Anterior cingulate cortex (tissue), 58 donors: ENCODE measurements around the gene KCNH5.
"Not testable (repeated sequence)": the region's sequence is repeated elsewhere in the genome, so short reads cannot be mapped to it uniquely, and the experiment has no call there.

Experiments used
- DNase-seq, 58 donors: peaks; one replicate each; lab custom pipeline; 2025; lab: John Stamatoyannopoulos, UW

Gene KCNH5

DNA sequence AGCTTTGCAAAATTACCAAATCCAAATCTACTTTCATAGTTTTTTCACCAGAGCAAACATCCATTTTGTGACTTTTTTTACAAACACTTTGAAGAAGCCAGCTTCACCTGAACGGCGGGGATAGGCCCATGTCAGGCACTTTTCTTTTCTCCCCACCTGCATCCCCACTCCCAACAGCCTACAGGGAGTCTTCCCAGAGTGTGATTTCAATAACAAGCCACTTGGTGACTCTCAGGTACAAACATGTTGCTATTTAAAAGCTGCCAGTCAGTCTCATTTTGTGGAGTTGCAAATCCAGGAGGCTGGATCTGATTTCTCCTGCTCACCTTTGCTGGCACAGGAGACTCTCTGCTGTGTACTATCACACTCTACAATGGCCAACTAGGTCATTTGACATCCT, 285.5 kb downstream of the KCNH5 start:
- no peak for DNase-seq

DNA sequence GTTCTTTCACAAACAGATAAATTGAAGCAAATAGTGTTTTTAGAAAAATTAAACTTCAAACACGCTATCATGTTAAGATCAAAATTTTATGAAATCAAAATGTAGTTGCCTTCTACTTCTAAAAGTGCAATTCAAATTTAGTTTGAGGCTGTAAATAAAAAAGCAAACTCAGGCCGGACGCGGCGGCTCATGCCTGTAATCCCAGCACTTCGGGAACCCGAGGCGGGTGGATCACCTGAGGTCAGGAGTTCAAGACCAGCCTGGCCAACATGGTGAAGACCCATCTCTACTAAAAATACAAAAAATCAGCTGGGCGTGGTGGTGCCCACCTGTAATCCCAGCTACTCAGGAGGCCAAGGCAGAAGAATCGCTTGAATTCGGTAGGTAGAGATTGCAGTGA, 298.4 kb downstream of the KCNH5 start:
- not testable (repeated sequence) for DNase-seq

DNA sequence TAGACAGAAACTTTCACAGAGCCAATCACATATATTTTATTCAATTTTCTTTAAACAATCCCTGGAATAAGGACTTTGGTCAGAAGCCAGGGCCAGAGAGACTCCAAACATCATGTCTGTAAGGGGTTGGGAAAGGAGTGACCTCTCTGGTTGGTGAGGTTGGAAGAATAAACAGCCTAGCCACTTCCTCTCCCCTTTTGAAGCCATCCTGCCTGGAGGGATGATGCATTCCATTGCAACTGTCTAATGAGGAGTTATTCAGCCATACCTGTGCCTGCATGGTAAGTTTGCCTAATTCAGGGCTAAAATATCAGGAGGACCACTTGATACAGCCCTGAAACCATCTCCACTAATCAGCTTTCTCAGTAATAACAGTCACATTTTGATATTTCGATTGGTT, 299.8 kb downstream of the KCNH5 start:
- DNase-seq: no peak

DNA sequence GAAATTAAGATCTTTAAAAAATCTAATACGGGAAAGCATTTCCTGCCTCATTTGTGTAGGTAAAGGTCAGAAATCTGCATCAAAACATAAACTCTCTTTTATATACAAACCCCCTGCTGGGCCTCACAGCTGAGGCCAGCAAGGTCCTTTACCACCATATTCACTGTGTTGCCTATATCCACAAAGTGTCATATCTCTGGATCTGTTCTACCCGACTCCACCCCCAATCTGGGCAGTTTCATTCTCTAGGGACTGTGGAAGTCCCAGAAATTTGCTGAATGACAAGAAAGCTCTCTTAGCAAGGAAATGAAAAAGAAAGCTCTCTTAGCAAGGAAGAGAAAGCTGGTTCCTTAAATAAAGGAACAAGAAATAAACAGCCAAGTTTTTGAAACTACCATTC, 301.7 kb downstream of the KCNH5 start:
- DNase-seq: no peak

DNA sequence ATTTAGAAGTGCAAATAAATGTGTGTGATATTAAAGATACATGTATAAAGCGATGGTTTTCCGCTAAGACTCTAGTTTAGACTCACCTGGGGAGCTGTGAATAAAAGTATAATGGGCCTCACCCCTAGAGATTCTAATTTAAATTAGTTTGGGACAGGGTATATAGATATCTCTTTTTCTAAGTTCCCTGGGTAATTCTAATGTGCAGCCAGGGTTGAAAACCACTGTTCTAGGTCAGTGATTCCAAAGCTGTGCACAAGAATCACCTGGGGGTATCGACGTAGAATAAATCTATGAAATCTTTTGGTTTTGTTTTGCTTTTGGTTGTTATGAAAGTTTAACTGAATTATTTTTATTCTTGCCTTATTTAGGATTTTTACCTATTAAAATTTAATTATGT, 302.1 kb downstream of the KCNH5 start:
- DNase-seq: no peak

DNA sequence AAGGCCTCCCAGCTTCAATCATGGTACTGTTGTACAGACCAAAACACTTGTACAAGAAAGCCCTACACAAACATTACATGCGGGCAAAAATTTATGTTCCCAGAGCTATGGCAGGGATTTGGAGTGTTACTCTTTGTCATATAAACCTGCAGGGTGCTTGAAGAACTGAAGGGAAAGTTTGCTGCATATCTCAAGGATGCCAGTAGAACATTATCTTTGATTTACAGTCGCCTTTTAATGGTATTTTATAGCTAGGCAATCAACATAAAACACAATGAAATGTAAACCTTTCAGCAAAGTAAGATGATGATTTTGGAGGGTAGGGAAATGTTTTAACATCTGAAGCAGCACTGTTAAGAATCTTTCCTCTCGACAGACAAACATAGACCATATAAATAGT, 305.6 kb downstream of the KCNH5 start:
- DNase-seq: no peak

DNA sequence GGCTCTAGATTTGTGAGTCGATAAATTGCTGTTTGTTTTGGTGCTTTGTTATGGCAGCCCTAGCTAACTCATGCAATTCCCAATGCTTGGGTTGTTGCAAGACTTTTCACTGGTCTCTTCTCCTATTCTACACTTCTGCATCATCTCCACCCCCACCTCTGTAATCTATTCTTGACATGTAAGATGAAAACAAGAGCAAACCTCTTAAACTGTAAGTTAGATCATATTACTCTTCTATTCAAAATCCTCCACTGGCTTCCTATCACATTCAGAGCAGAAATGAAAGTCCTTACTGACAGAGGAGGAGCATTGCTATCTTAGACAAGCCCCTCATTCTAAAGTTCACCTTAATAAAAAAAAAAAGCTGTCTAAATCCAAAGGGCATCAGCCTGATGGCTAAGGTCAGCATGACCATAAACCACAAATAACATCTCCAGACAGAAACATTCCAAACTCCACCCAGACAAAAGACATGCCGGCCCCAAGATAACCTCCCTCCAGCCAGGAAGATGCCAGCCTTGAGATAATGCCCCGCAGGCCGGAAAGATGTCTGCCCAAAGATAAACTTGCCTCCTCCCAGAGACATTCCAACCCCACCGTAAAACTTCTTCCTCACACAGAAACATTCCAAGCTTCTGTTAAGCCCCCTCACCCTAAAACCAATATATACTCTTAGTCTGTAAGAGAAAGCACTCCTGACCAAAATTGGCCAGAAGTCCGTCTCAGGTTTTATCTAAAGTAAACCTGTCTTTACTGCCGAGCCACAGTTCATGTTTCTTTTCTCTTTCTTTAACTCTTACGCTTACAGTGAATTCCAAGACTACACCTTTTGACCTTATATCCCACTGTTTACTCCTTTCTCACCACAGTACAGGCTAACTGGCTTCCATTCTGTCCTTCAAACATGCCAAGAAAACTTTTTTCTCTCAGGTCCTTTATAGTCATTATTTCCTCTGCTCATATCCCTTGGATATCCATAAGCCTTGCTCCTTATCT, 308.9 kb downstream of the KCNH5 start:
- no peak for DNase-seq

DNA sequence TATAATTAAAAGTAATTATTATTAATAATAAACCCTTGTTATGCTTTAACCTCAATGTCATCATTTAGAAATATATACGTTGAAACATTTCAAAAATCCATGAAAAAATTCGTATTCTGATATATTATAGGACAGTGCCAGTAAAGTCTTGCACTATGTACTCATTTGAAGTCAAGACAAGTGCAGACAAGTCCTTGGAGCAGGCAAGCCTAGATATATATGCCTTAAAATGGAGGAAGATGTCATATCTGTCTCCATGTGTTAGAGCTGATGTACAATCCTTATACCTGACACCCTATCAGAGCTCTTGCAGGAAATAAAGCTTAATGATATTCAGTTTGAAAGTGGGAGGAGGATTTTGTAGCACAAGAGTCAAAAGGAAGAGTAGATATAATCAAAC, 310.4 kb downstream of the KCNH5 start:
- no peak for DNase-seq

DNA sequence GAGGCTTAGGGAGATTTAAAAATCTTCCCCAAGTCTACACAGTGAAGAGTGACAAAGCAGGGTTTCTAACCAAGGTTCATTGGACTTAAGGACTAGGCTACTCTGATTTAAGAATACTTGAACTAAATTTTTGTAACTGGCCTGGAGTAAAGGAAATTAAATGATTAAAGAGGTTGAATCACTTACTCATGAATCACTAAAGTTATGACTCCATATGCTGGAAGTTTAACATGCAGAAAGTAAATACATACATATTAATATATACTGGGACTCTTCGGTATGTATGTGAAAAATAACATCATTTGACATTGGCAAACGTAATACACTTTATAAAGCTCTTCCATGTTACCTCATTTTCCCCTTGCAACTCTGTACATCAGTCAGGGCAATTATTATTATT, 322.9 kb downstream of the KCNH5 start:
- no peak for DNase-seq

DNA sequence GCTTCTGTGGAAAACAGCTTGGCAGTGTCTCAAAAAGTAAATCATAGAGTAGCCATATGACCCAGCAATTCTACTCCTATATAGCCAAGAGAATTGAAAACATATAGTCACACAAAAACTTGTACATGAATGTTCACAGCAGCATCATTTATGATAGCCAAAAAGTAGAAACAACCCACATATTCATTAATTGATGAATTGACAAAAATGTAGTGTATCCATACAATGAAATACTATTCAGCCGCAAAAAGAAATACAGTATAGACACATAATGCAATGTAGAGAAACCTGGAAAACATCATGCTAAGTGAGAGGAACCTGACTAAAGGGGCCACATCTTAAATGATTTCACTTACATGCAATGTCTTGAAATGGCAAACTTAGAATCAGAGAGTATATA, 326.6 kb downstream of the KCNH5 start:
- DNase-seq: no peak

DNA sequence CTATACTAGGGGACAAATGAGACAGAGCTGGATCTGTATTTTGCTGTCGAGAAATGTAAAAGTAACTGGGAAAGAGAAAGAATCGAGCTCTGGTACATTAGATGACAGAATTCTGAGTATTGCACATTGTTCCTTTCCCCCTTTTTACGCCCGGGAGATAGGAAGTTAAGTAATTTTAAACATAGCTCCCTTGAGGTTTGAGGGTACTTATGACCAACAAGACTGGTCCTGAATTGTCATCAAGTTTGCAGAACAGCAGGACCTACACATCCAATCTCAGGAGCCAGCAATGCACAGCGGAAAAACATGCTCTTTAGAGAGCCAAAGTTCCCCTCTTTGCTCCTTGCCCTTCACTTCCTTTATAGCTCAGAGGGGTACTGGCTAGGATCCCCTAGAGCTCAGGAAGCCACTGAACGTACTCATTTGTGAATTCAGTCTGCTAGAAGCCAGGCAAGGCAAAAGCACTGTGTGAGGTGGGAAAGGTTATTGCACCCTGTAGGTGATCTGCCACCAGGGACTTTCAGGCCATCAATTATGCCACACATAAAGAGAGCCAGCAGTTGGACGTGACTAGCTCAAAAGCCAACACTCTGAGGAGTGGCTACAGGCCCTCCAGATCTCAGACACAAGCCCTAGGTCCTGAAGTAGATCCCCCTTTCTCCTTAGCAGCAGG, 333.8 kb downstream of the KCNH5 start:
- no peak for DNase-seq

DNA sequence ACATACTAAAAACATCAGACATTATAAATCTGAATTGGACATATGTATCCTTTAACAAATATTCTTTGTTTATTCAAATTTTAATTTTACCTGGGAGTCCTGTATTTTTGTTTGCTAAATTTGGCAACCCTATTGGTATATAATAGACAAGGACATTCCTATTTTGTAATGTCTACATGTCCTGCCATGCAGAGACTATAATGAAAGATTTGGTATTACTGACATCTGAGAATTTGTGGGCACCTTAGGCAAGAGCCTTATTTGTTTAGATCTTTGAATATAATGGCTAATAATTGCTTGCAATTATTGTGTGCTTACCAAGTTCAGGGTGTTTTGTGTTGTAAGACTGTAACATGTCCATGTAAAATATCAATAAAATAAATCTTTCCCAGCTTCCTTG, 334.4 kb downstream of the KCNH5 start:
- DNase-seq: no peak

DNA sequence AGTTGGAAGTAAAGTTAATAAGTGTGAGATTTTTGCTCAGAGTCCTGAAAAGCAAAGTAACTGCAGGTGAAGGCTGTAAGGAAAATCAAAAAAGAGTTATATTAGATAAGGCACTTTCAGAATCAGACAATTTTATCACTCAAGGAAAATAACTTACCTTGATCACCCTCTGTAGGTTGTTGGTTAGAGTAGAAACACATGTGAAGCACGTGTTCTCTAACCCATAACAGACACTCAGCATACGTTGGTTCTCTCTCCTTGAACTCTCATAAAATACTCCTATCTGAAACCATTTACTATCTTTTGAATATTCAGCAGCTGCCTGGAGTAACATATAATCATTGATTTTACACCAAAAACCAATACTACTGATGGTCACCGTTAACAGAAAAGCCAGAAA, 335.5 kb downstream of the KCNH5 start:
- no peak for DNase-seq

DNA sequence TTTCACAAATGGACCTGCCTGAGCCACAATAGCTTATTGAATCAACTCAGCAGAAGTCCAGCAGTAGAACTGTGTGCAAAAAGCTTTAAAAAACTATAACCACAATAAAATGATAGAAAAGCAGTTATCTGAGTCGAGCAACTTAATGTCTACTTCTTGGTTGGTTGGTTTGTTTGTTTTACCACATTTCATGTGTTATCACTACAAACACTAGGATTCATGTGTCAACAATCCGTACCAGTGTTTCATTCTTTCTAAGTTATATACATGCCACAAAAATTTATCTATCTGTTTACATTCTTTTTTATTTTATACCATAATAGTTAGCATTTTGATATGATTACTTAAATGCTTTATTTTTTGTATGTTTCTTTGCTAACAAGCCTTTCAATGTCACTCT, 339.0 kb downstream of the KCNH5 start:
- no peak for DNase-seq

DNA sequence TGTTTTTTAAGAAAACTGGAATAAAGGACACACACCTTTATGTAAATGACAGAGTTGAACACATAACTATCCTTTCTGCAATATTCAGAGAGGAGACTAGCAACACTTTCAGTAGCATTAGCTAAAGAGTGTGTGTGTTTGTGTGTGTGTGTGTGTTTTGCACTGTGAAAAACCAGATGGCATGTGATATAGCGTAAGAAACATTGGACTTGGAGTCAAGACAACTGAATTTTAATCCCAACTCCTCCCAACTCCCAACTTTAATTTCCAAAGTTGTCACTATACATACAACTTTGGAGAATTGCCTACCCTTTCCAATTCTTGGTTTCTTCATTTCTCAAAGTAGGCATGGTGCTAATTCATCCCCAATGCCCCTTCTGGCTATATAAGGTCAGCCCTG, 347.8 kb downstream of the KCNH5 start:
- no peak for DNase-seq

DNA sequence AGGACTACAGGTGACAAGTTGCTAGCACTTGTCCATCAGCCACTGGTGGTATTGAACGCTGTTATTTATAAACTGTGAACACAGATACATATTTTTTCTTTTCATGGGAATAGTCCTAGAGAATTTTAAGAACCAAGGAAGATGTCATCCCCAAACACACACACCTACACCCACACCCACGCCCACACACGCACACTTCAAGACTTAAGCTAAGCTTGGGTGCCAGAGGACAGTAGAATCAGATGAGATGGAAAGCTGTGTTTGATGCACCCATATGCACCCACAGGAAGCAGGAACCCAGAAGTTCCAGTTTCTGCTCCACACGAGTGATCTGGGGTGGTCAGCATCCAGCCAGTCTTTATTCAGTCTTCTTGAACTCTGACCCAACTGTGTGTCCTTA, 348.3 kb downstream of the KCNH5 start:
- peak in 1 of 58 donors; percentile 3 for DNase-seq

DNA sequence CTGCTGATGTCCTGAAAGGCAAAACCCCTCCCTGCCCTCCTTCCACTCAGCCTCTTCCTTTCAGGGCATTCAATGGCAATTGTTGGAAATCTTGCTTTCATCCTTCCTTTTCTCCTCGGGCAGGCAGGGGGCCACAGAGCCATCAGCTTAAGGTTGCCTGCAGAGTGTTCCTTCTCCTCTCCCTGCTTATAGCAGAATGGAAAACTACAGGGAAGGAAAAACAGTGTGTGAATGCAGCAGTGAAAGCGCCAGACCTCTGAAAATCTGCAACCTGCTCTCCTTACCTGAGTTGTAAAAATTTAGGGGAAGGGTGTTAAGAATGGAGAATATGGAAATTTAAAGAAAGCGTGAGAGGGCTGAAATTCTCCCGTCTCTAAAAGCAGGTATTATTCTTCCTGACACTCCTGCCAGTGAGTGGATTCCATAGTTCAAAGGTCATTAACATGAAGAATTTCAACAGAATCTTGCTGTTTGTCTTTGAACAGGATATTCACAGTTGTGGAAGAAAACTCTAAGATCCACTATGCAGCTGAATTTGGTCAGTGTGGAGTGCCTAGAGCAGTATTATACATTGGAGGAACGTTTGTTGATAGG, 348.8 kb downstream of the KCNH5 start:
- no peak for DNase-seq

DNA sequence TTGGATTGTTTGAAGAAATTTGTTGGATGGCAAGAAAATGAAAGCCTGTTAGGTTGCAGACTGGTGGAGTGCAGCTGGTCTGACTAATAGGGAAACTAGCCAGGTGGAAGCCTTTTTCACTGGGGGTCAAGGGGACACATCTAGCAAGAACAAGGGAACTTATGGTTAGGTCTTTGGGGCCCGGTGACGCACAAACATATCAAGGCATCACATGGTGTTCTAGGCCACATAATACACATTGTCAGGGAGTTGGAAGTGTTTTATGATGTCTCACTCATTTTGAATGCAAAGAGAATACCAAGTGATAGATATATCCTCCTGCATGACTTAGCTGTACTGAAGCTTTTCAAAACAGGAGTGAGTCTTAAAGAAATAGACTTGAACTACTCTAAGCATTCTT, 351.2 kb downstream of the KCNH5 start:
- DNase-seq: no peak

DNA sequence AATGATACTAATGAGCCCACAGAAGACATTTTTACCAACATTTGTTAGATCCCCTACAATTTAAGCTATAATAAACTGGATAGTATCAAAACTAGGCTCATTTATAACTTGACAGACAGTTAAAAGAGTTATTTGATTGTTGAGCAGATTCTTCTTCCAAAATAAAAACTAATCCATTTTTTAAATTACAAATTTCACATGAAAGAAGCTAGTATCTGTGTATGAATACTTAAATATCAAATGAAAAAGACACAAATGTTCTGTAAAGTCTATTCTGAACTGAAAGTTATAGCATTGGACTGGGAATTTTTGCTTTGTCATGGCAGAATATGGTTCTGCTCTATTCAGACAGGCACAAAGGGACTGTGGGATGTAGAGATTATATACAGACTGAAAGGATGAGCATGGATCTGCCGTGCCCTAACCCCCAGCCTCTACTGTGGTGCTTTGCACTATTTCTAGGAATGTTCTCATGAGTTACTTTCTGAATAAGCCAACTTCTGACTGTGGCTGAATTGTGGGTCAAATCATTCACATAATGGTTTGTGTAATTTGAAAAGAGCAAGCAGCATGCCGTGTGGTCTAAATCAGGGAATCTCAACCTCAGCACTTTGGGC, 352.7 kb downstream of the KCNH5 start:
- DNase-seq: no peak

DNA sequence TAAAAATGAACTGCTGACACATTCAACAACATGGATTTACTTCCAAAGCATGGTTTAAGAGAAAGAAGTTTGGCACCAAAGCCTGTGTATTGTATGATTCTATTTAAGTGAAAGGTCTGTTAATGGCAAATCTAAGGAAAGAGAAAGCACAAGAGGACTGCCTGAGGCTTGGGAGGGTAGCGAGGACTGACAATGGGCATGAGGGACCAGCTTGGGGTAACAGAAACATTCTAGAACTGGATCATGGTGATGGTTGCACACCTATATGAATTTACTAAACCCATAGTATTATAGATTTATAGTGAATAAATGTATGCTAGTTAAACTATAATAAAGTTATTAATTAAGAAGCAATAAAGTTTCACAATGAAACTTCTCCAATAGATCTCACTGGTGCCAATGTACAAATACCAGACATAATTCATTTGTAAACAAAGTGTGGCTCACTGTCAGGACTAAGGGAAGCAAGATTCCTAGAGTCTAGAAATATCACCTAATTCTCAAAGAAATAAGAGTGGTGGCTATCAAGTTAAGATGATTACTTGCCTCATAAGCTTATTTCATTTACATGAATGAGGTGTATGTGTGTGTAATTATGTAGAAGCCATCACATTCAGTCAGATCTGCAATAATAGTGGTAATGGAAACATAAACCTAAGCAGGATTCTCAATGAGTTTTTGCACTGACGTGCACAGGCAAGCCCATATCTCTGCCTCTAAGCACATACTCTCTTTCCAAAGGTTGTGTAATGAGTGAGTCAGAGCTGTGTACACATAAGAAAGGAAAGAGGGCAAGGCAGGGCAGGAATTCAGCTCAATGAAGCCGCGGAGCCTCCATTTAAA, 353.4 kb downstream of the KCNH5 start:
- no peak for DNase-seq
